BLaER1 (cell line): ENCODE results near the gene ANXA5.

Source experiments
- H3K27ac ChIP-seq: shearing (Covaris generic); formaldehyde crosslinking; 2 replicates; pipeline ENCODE4 v1.8.1; 2022
- H3K27me3 ChIP-seq: shearing (Covaris generic); formaldehyde crosslinking; 2 replicates; pipeline ENCODE4 v1.8.1; 2022
- H3K36me3 ChIP-seq: shearing (Covaris generic); formaldehyde crosslinking; 2 replicates; pipeline ENCODE4 v1.8.1; 2022
- H3K4me1 ChIP-seq: shearing (Covaris generic); formaldehyde crosslinking; 2 replicates; pipeline ENCODE4 v1.8.1; 2022
- H3K4me2 ChIP-seq: shearing (Covaris generic); formaldehyde crosslinking; 2 replicates; pipeline ENCODE4 v1.8.1; 2022
- H3K4me3 ChIP-seq: shearing (Covaris generic); formaldehyde crosslinking; 2 replicates; pipeline ENCODE4 v1.8.1; 2022
- H3K9ac ChIP-seq: shearing (Covaris generic); formaldehyde crosslinking; 2 replicates; pipeline ENCODE4 v1.8.1; 2022
- H3K9me3 ChIP-seq: shearing (Covaris generic); formaldehyde crosslinking; 2 replicates; pipeline ENCODE4 v1.8.1; 2022
- H4K20me1 ChIP-seq: shearing (Covaris generic); formaldehyde crosslinking; 2 replicates; pipeline ENCODE4 v1.8.1; 2022
- Cebpa-rat ChIP-seq: shearing (Covaris generic); IDR thresholded peaks from 2 replicates; pipeline ENCODE4 v1.8.1; 2022

ANXA5 gene

GRCh38 chr4:121696170-121696580 lies 605 bp downstream of the ANXA5 start:
- H3K27ac ChIP-seq: peak overlapping the region; percentile 89

GRCh38 chr4:121693886-121694285 lies 2.9 kb downstream of the ANXA5 start:
- Histone ChIP-seq H3K9ac (no peak overlapping the region), H3K4me1 (peaks cover 18% of the 10 kb centered on the region), H4K20me1 (peaks cover 43% of the 10 kb centered on the region), H3K27ac (no peak overlapping the region), H3K9me3 (no peaks in the 10 kb centered on the region), H3K4me2 (no peak overlapping the region), H3K36me3 (peaks cover 23% of the 10 kb centered on the region; the same call in 1 of the 2 replicates), H3K4me3 (no peak overlapping the region), H3K27me3 (no peaks in the 10 kb centered on the region)
- TF ChIP-seq Cebpa-rat: no peak

More at GRCh38 chr4:121696170-121696580, 605 bp downstream of the ANXA5 start:
- Histone ChIP-seq H3K4me3 (peak overlapping the region; percentile 93), H4K20me1 (peaks cover 21% of the 10 kb centered on the region; the same call in 1 of the 2 replicates), H3K9ac (peak overlapping the region; percentile 90), H3K36me3 (peaks cover 13% of the 10 kb centered on the region; the same call in 1 of the 2 replicates), H3K4me2 (peak overlapping the region; percentile 88), H3K9me3 (no peaks in the 10 kb centered on the region), H3K4me1 (peaks cover 18% of the 10 kb centered on the region), H3K27me3 (no peaks in the 10 kb centered on the region)
- no peak for TF ChIP-seq Cebpa-rat

DNA sequence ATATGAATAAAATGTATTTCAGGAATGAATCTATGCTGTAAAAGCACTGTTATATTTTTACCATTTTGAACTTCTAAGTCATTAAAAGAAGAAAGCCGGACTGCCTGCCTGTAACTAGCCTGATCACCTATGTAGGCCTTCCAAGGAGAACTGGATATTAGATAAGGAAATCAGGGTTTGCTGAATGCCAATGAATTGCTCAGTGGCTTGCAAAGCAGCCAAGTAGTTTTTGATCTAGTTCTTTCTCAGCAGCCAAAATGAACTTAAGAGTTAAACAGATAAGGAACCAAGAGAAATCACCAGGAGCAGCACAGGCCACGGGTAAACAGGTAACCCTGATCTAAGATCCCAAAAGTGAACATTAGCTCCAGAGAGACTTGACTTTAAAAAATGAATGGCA lies 3.3 kb downstream of the ANXA5 start:
- no peak for TF ChIP-seq Cebpa-rat
- no peak overlapping the region for H3K9ac ChIP-seq

GRCh38 chr4:121692261-121692660 lies 4.5 kb downstream of the ANXA5 start:
- TF ChIP-seq Cebpa-rat: no peak
- peaks cover 31% of the 10 kb centered on the region; the same call in 1 of the 2 replicates for H3K36me3 ChIP-seq
- no peak overlapping the region for H3K4me2 ChIP-seq
- H4K20me1 ChIP-seq: peaks cover 58% of the 10 kb centered on the region
- H3K27ac ChIP-seq: no peak overlapping the region
- no peaks in the 10 kb centered on the region for H3K9me3 ChIP-seq
- no peak overlapping the region for H3K9ac ChIP-seq
- peaks cover 11% of the 10 kb centered on the region for H3K4me1 ChIP-seq
- no peaks in the 10 kb centered on the region for H3K27me3 ChIP-seq
- no peak overlapping the region for H3K4me3 ChIP-seq

More for the DNA sequence above, 3.3 kb downstream of the ANXA5 start:
- Histone ChIP-seq H3K27me3 (no peaks in the 10 kb centered on the region), H3K4me3 (no peak overlapping the region), H3K9me3 (no peaks in the 10 kb centered on the region), H3K4me1 (peaks cover 18% of the 10 kb centered on the region), H3K4me2 (no peak overlapping the region), H4K20me1 (peaks cover 48% of the 10 kb centered on the region), H3K36me3 (peaks cover 23% of the 10 kb centered on the region; the same call in 1 of the 2 replicates), H3K27ac (no peak overlapping the region)

DNA sequence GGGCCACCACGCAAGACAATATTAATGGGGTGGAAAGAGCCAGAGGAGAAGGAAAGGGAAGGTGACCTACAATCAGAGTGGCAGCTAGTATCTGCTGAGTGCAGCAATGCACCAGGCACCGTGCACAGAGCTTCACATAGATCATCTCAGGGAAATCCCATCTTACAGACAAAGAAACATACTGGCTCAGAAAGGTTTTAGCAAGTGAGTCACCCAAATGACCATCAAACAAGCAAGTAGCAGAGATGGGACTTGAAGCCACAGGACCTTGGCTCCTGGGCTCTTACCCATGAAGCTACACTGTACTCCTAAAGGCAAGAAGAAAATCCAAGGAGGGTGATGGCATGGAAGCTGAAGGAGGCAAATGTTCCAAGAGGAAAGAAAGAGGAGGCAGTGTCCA lies 6.8 kb downstream of the ANXA5 start:
- Histone ChIP-seq H3K9ac (no peak overlapping the region), H3K4me3 (no peak overlapping the region), H3K4me1 (peaks cover 2% of the 10 kb centered on the region), H3K9me3 (no peaks in the 10 kb centered on the region), H3K4me2 (no peak overlapping the region), H4K20me1 (peaks cover 80% of the 10 kb centered on the region), H3K36me3 (peaks cover 53% of the 10 kb centered on the region), H3K27me3 (no peaks in the 10 kb centered on the region), H3K27ac (no peak overlapping the region)
- TF ChIP-seq Cebpa-rat: no peak

- no peak overlapping the region for H3K4me3 ChIP-seq
- no peak overlapping the region for H3K9ac ChIP-seq
- H3K27me3 ChIP-seq: no peaks in the 10 kb centered on the region
- H4K20me1 ChIP-seq: peaks cover 80% of the 10 kb centered on the region
- TF ChIP-seq Cebpa-rat: no peak
- no peaks in the 10 kb centered on the region for H3K9me3 ChIP-seq
- no peak overlapping the region for H3K4me2 ChIP-seq
- H3K36me3 ChIP-seq: peaks cover 60% of the 10 kb centered on the region
- H3K4me1 ChIP-seq: no peaks in the 10 kb centered on the region
- H3K27ac ChIP-seq: no peak overlapping the region
These were observed 8.1 kb downstream of the ANXA5 start for GRCh38 chr4:121688701-121689100.

DNA sequence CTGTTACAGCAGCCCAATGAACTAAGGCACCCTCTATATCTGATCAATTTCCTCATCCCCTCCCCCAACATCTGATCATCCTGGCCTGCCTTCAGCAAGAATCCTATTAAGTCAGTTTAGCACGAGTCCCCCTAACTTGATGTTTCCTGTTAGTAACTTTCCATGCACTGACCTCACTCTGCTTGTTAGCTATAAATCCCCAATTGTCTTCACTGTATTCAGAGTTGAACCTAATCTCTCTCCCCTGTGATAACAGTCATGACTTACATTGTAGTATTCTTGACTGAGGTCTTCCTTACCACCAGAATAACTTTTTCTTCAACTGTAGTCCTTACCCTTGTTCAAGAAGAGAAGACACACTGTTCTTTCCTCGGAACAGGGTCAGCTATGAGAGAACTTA lies 8.5 kb downstream of the ANXA5 start:
- Histone ChIP-seq H3K4me1 (no peaks in the 10 kb centered on the region), H3K4me3 (no peak overlapping the region), H3K4me2 (no peak overlapping the region), H3K9me3 (no peaks in the 10 kb centered on the region), H3K27ac (no peak overlapping the region), H4K20me1 (peaks cover 75% of the 10 kb centered on the region), H3K9ac (no peak overlapping the region), H3K36me3 (peaks cover 57% of the 10 kb centered on the region), H3K27me3 (no peaks in the 10 kb centered on the region)
- TF ChIP-seq Cebpa-rat: no peak

DNA sequence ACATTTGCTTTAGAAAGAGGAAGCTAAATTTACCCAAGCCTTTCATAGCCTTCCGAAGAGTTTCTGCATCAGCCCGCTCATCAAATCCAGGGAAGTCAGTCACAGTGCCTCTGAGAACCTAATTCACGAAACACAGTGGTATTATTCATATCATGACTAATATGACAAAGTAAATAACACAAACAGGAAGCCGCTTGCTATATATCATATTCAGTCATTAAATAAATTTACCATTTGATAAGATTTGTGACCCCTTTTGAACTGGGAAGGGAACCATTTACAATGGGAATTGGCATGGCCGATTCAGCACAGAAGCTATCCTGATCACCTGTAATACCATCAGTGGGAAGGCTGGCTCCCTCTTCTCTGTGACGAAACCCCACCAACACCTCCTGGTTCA lies 10.5 kb downstream of the ANXA5 start:
- Histone ChIP-seq H3K9ac (no peak overlapping the region), H3K4me3 (no peak overlapping the region), H3K9me3 (no peaks in the 10 kb centered on the region), H3K27ac (no peak overlapping the region), H4K20me1 (peaks cover 60% of the 10 kb centered on the region), H3K27me3 (no peaks in the 10 kb centered on the region), H3K4me2 (no peak overlapping the region), H3K4me1 (no peaks in the 10 kb centered on the region), H3K36me3 (peaks cover 57% of the 10 kb centered on the region)
- no peak for TF ChIP-seq Cebpa-rat

GRCh38 chr4:121685257-121685656 lies 11.5 kb downstream of the ANXA5 start:
- no peak overlapping the region for H3K4me2 ChIP-seq
- no peaks in the 10 kb centered on the region for H3K27me3 ChIP-seq
- H3K4me3 ChIP-seq: no peak overlapping the region
- peaks cover 50% of the 10 kb centered on the region for H4K20me1 ChIP-seq
- H3K27ac ChIP-seq: no peak overlapping the region
- no peaks in the 10 kb centered on the region for H3K9me3 ChIP-seq
- H3K9ac ChIP-seq: no peak overlapping the region
- peaks cover 66% of the 10 kb centered on the region for H3K36me3 ChIP-seq
- no peaks in the 10 kb centered on the region for H3K4me1 ChIP-seq
- TF ChIP-seq Cebpa-rat: no peak

GRCh38 chr4:121684561-121684960 lies 12.2 kb downstream of the ANXA5 start:
- TF ChIP-seq Cebpa-rat: no peak
- Histone ChIP-seq H3K4me3 (no peak overlapping the region), H3K9me3 (no peaks in the 10 kb centered on the region), H3K27ac (no peak overlapping the region), H3K36me3 (peaks cover 65% of the 10 kb centered on the region), H4K20me1 (peaks cover 43% of the 10 kb centered on the region), H3K4me2 (no peak overlapping the region), H3K9ac (no peak overlapping the region), H3K27me3 (no peaks in the 10 kb centered on the region), H3K4me1 (no peaks in the 10 kb centered on the region)

GRCh38 chr4:121684016-121684415 lies 12.8 kb downstream of the ANXA5 start:
- Histone ChIP-seq H3K4me2 (no peak overlapping the region), H3K36me3 (peaks cover 68% of the 10 kb centered on the region), H3K4me3 (no peak overlapping the region), H3K27me3 (no peaks in the 10 kb centered on the region), H4K20me1 (peaks cover 38% of the 10 kb centered on the region), H3K4me1 (no peaks in the 10 kb centered on the region), H3K9ac (no peak overlapping the region), H3K9me3 (no peaks in the 10 kb centered on the region), H3K27ac (no peak overlapping the region)
- no peak for TF ChIP-seq Cebpa-rat
